Measurements from ENCODE around the gene MXD3. TPM values are rescaled to one million over a fixed set of nuclear protein-coding genes. Genes with fewer than 3 reads are reported as not detected.
"Not testable (repeated sequence)": the region's sequence is repeated elsewhere in the genome, so short reads cannot be mapped to it uniquely, and the experiment has no call there.

MXD3 gene
- total RNA-seq, 2 experiments from 2014 or later, result 81.3 to 130 TPM

DNA sequence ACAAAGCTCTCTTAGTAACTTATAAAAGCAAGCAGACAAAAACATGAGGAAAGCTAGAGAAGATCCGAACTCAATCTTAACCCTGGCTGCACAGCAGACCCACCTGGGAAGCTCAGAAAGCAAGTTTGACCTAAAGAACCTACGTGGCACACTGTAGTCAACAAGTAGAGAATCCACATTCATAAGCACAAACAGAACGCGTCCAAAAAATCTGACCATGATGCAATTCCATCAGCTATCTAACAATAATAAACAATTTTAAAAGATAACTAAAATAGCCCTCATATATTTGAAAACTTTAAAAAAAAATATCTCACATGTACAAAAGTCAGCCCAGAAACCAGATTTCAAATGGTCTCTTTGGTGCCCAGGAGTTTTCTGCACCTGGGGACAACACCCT lies 35.1 kb upstream of the MXD3 start:
- TF ChIP-seq EZH2phosphoT487 (IDR thresholded peaks at IDR 0.05; ENCODE audit: borderline replicate concordance, low read depth, low read length), result no peak
- TF ChIP-seq, protein P1, sequence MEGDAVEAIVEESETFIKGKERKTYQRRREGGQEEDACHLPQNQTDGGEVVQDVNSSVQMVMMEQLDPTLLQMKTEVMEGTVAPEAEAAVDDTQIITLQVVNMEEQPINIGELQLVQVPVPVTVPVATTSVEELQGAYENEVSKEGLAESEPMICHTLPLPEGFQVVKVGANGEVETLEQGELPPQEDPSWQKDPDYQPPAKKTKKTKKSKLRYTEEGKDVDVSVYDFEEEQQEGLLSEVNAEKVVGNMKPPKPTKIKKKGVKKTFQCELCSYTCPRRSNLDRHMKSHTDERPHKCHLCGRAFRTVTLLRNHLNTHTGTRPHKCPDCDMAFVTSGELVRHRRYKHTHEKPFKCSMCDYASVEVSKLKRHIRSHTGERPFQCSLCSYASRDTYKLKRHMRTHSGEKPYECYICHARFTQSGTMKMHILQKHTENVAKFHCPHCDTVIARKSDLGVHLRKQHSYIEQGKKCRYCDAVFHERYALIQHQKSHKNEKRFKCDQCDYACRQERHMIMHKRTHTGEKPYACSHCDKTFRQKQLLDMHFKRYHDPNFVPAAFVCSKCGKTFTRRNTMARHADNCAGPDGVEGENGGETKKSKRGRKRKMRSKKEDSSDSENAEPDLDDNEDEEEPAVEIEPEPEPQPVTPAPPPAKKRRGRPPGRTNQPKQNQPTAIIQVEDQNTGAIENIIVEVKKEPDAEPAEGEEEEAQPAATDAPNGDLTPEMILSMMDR (conservative IDR thresholded peaks at IDR 0.05; ENCODE audit: low read length), result no peak
- Histone ChIP-seq H2AFZ (ENCODE audit: low read length) (no peak overlapping the region), H3K79me2 (ENCODE audit: insufficient read depth, low read depth, low read length) (peaks cover 86% of the 10 kb centered on the region), H3K4me3 (ENCODE audit: low read depth, low read length, poor library complexity, severe bottlenecking) (no peak overlapping the region), H3K9me2 (ENCODE audit: insufficient read depth, low read length) (no peaks in the 10 kb centered on the region), H3K27ac (ENCODE audit: low read depth, low read length, poor library complexity, severe bottlenecking) (no peak overlapping the region), H3K9me3 (ENCODE audit: low read length) (no peaks in the 10 kb centered on the region), H3K4me2 (ENCODE audit: low read length) (no peak overlapping the region), H3K4me1 (ENCODE audit: insufficient read depth, low read length, poor library complexity, severe bottlenecking) (peaks cover 33% of the 10 kb centered on the region), H4K20me1 (ENCODE audit: insufficient read depth, low read length) (peaks cover 11% of the 10 kb centered on the region; the same call in 1 of the 2 replicates), H3K36me3 (ENCODE audit: insufficient read depth, low read length) (peaks cover 67% of the 10 kb centered on the region)
- ChIA-PET CTCF (ENCODE audit: unreplicated experiment) (no interaction called here), POLR2A (interaction anchor here (1.0 to 2.1 kb wide), 3 partner anchors 10 to 43 kb away, joined by 3 to 6 read pairs (median 3); no protein-coding TSS in a partner anchor)
- intact Hi-C loops (cut with micrococcal nuclease; ENCODE audit: unreplicated experiment), result no loop called here
- BruUV-seq (replicated peaks), result no TSS peak
- DNase-seq (ENCODE audit: low spot score), result no peak

DNA sequence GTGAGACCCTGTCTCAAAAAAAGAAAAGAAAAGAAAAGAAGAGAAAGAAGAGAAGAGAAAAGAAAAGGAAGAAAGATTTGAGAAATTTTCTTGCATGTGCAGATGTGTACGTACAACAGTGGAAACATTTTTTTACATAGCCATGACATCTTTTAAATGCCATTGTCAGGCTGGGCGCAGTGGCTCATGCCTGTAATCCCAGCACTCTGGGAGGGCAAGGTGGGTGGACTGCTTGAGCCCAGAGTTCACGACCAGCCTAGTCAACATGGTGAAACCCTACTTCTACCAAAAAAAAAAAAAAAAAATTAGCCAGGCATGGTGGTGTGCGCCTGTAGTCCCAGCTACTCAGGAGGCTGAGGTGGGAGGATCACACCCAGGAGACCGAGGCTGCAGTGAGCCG lies 33.2 kb upstream of the MXD3 start:
- BruUV-seq (replicated peaks), result no TSS peak
- Histone ChIP-seq H3K4me2 (ENCODE audit: low read length) (no peak overlapping the region), H3K27ac (ENCODE audit: low read depth, low read length, poor library complexity, severe bottlenecking) (no peak overlapping the region), H2AFZ (ENCODE audit: low read length) (no peak overlapping the region), H3K4me1 (ENCODE audit: insufficient read depth, low read length, poor library complexity, severe bottlenecking) (peaks cover 22% of the 10 kb centered on the region), H3K4me3 (ENCODE audit: low read depth, low read length, poor library complexity, severe bottlenecking) (no peak overlapping the region), H3K79me2 (ENCODE audit: insufficient read depth, low read depth, low read length) (peaks cover 82% of the 10 kb centered on the region), H3K9me3 (ENCODE audit: low read length) (no peaks in the 10 kb centered on the region), H3K36me3 (ENCODE audit: insufficient read depth, low read length) (peaks cover 81% of the 10 kb centered on the region), H3K9me2 (ENCODE audit: insufficient read depth, low read length) (no peaks in the 10 kb centered on the region), H4K20me1 (ENCODE audit: insufficient read depth, low read length) (0 out of 2 replicates have a peak, but pooled peaks cover 4% of the 10 kb centered on the region)
- CTCF ChIA-PET (ENCODE audit: unreplicated experiment), result no interaction called here
- no peak for DNase-seq (ENCODE audit: low spot score)
- intact Hi-C loops (cut with micrococcal nuclease; ENCODE audit: unreplicated experiment), result no loop called here
- TF ChIP-seq EZH2phosphoT487 (IDR thresholded peaks at IDR 0.05; ENCODE audit: borderline replicate concordance, low read depth, low read length), result no peak
- TF ChIP-seq, protein P1 (conservative IDR thresholded peaks at IDR 0.05; ENCODE audit: low read length), result no peak
- POLR2A ChIA-PET, result interaction anchor here (0.7 kb wide), 2 partner anchors 44 to 165 kb away, joined by 3 read pairs; no protein-coding TSS in a partner anchor

DNA sequence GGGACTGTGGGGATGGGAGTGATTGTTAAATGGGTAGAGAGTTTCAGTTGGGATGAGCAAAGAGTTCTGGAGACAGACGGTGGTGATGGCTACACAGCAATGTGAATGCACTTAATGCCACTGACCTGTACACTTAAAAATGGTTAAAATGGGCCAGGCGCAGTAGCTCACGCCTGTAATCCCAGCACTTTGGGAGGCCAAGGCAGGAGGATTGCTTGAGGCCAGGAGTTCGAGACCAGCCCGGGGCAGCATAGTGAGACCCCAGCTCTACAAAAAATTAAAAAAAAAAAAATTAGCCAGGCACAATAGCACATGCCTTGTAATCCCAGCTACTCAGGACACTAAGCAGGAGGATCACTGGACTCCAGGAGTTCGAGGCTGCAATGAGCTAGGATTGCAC lies 32.1 kb upstream of the MXD3 start:
- no peak overlapping the region for H2AFZ ChIP-seq (ENCODE audit: low read length)
- no peaks in the 10 kb centered on the region for H3K9me3 ChIP-seq (ENCODE audit: low read length)
- H3K36me3 ChIP-seq (ENCODE audit: insufficient read depth, low read length), result peaks cover 84% of the 10 kb centered on the region
- 0 out of 2 replicates have a peak, but pooled peaks cover 4% of the 10 kb centered on the region for H4K20me1 ChIP-seq (ENCODE audit: insufficient read depth, low read length)
- H3K4me3 ChIP-seq (ENCODE audit: low read depth, low read length, poor library complexity, severe bottlenecking), result no peak overlapping the region
- no peak for DNase-seq (ENCODE audit: low spot score)
- H3K9me2 ChIP-seq (ENCODE audit: insufficient read depth, low read length), result no peaks in the 10 kb centered on the region
- peaks cover 11% of the 10 kb centered on the region for H3K4me1 ChIP-seq (ENCODE audit: insufficient read depth, low read length, poor library complexity, severe bottlenecking)
- POLR2A ChIA-PET, result interaction anchor here (0.7 kb wide), 2 partner anchors 128 to 443 kb away, joined by 3 to 6 read pairs; no protein-coding TSS in a partner anchor
- H3K27ac ChIP-seq (ENCODE audit: low read depth, low read length, poor library complexity, severe bottlenecking), result no peak overlapping the region
- TF ChIP-seq, protein P1 (conservative IDR thresholded peaks at IDR 0.05; ENCODE audit: low read length), result no peak
- no peak for TF ChIP-seq EZH2phosphoT487 (IDR thresholded peaks at IDR 0.05; ENCODE audit: borderline replicate concordance, low read depth, low read length)
- CTCF ChIA-PET (ENCODE audit: unreplicated experiment), result no interaction called here
- H3K4me2 ChIP-seq (ENCODE audit: low read length), result no peak overlapping the region
- intact Hi-C loops (cut with micrococcal nuclease; ENCODE audit: unreplicated experiment), result no loop called here
- no TSS peak for BruUV-seq (replicated peaks)
- peaks cover 76% of the 10 kb centered on the region for H3K79me2 ChIP-seq (ENCODE audit: insufficient read depth, low read depth, low read length)

DNA sequence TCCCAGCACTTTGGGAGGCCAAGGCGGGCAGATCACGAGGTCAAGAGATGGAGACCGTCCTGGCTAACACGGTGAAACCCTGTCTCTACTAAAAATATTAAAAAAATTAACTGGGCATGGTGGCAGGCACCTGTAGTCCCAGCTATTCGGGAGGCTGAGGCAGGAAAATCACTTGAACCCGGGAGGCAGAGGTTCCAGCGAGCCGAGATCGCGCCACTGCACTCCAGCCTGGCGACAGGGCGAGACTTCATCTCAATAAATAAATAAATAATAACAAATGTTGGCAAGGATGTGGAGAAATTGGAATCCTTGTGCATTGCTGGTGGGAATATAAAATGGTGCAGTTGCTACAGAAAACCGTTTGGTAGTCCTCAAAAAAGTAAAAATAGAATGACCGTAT lies 31.3 kb upstream of the MXD3 start:
- DNase-seq (ENCODE audit: low spot score); BruUV-seq (replicated peaks); H3K27ac ChIP-seq (ENCODE audit: low read depth, low read length, poor library complexity, severe bottlenecking); H3K9me3 ChIP-seq (ENCODE audit: low read length); H3K4me1 ChIP-seq (ENCODE audit: insufficient read depth, low read length, poor library complexity, severe bottlenecking); CTCF ChIA-PET (ENCODE audit: unreplicated experiment); H3K4me2 ChIP-seq (ENCODE audit: low read length); POLR2A ChIA-PET; H3K9me2 ChIP-seq (ENCODE audit: insufficient read depth, low read length); H4K20me1 ChIP-seq (ENCODE audit: insufficient read depth, low read length); intact Hi-C loops (cut with micrococcal nuclease; ENCODE audit: unreplicated experiment); H3K4me3 ChIP-seq (ENCODE audit: low read depth, low read length, poor library complexity, severe bottlenecking); H2AFZ ChIP-seq (ENCODE audit: low read length): not testable (repeated sequence)
- Histone ChIP-seq H3K36me3 (ENCODE audit: insufficient read depth, low read length) (peaks cover 88% of the 10 kb centered on the region), H3K79me2 (ENCODE audit: insufficient read depth, low read depth, low read length) (peaks cover 68% of the 10 kb centered on the region)
